NT2/D1 (cell line): ENCODE results near the gene CAMTA1.

Experiments used
- YY1 ChIP-seq: IDR thresholded peaks from 2 replicates; pipeline ENCODE4 v1.6.1; 2011; ENCODE audit not compliant: insufficient read length, insufficient read depth
- ZNF274 ChIP-seq: IDR thresholded peaks from 2 replicates; pipeline ENCODE4 v1.6.1; 2011; ENCODE audit warnings: mild to moderate bottlenecking, low read depth, low read length

DNA sequence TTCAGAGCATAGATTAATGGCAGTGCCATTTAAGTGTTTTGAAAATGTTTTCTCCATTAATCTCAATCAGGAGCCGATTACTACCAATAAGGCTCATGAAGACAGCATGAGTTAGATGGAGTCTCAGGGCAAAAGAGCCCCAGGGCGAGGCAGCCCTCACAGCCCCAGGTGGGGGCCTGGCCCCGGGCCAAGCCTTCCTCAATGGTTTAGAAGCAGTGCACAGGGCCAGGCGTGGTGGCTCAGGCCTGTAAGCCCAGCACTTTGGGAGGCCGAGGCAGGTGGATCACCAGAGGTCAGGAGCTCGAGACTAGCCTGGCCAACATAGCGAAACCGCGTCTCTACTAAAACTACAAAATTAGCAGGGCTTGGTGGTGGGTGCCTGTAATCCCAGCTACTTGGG, 637.7 kb downstream of the CAMTA1 start:
- TF ChIP-seq YY1 (no peak), ZNF274 (no peak)
